ENCODE data around the gene ADRM1.

GRCh38 chr20:62308102-62308822, 5.5 kb downstream of the ADRM1 start:
- TF ChIP-seq POLR2AphosphoS5 (IDR thresholded peaks at IDR 0.05; ENCODE audit: low read depth, low read length) (no peak), POLR2A (IDR thresholded peaks at IDR 0.05; ENCODE audit: low read depth, low read length) (no peak), TAF1 (IDR thresholded peaks at IDR 0.05; ENCODE audit: low read depth, low read length) (no peak), SPI1 (IDR thresholded peaks at IDR 0.05; ENCODE audit: low read depth, low read length) (no peak)
